ENCODE measurements around the gene E2F2. TPM values are rescaled to one million over a fixed set of nuclear protein-coding genes. Genes with fewer than 3 reads are reported as not detected.

Gene E2F2
- total and polyA plus RNA-seq, 10 donors, result 0.89 to 18.9 (median 4.9) TPM

DNA sequence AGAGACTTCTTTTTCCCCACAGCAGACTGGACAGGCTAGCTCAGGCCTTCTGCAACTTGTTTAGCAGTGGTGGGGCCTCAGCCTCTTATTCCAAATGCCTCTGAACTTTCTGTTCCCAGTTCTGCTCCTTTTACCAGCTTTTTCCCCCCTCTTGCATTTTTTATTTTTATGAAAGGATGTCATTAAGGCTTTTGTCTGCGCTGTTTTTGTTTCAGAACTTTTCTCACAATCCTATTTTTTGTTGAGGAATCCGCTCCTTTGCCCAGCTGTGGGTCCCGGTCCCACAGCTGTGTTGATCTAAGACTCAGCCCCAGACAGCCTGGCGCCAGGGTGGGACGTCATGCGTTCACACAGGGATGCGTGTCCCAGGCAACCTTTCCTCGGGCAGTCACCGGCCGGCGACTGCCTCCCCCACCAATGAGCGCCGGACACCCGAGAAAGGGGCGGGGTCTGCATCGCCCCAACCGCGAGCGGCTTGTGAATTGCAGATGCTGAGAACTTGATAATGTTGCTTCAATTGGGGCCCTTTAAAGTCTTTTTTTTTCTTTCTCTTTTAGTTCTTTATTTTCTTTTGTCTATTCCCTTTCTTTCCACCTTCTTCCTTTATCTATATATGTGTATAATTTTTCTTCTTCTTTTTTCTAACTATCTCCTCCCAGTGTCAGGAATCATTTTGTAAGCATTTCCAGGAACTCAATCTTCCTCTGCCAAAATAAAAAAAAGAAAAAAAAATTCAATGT, 31.3 kb upstream of the E2F2 start:
- intact Hi-C loops (cut with DNase I; ENCODE audit: low total_unique reads), result no loop called here

DNA sequence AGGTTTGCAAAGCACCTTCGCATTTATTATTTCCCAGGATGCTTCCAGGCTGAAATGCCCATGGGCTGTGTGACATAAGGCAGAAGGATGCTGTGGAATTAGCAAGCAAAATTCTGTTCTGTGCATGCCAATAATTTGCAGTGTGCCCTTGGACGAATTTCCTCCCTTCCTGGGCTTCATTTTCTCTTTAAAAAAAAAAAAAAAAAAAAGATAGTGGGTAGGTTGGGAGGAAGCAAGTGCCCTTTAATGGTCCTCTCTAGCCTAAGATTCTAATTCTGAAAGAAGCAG, 30.7 kb upstream of the E2F2 start:
- DNase-seq, result no peak
- Histone ChIP-seq H3K4me3 (no peak overlapping the region), H3K27me3 (replicated peaks in 1 of 7) (peaks cover 0 to 23% (median 0%) of the 10 kb centered on the region in 7 donors), H3K4me1 (peaks cover 40 to 97% (median 64%) of the 10 kb centered on the region in 6 donors), H3K27ac (peak overlapping the region; percentile 11 to 96 (median 94)), H3K9me3 (no peaks in the 10 kb centered on the region), H3K36me3 (peaks cover 0 to 7% (median 0%) of the 10 kb centered on the region in 6 donors)
- WGBS, 5 donors, result 36 to 49% (median 47%) methylated on average over 2 of the region's 2 CpGs
- TF ChIP-seq POLR2A (IDR thresholded peaks at IDR 0.05) (no peak), POLR2AphosphoS5 (IDR thresholded peaks at IDR 0.05) (no peak)
- TF ChIP-seq, protein P1, sequence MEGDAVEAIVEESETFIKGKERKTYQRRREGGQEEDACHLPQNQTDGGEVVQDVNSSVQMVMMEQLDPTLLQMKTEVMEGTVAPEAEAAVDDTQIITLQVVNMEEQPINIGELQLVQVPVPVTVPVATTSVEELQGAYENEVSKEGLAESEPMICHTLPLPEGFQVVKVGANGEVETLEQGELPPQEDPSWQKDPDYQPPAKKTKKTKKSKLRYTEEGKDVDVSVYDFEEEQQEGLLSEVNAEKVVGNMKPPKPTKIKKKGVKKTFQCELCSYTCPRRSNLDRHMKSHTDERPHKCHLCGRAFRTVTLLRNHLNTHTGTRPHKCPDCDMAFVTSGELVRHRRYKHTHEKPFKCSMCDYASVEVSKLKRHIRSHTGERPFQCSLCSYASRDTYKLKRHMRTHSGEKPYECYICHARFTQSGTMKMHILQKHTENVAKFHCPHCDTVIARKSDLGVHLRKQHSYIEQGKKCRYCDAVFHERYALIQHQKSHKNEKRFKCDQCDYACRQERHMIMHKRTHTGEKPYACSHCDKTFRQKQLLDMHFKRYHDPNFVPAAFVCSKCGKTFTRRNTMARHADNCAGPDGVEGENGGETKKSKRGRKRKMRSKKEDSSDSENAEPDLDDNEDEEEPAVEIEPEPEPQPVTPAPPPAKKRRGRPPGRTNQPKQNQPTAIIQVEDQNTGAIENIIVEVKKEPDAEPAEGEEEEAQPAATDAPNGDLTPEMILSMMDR (IDR thresholded peaks at IDR 0.05 in 8 of 11, conservative IDR thresholded peaks at IDR 0.05 in 3 of 11), result no peak
- intact Hi-C loops (cut with DNase I; ENCODE audit: low total_unique reads), result no loop called here

More for the DNA sequence above, 31.3 kb upstream of the E2F2 start:
- Histone ChIP-seq H3K4me1 (peaks cover 36 to 97% (median 61%) of the 10 kb centered on the region in 6 donors), H3K27me3 (replicated peaks in 1 of 7) (peaks cover 0 to 23% (median 0%) of the 10 kb centered on the region in 7 donors), H3K9me3 (no peaks in the 10 kb centered on the region), H3K4me3 (peak overlapping the region in 2 of 8 donors; percentile 0 to 31), H3K27ac (peak overlapping the region; percentile 11 to 96 (median 94)), H3K36me3 (peaks cover 0 to 7% (median 0%) of the 10 kb centered on the region in 6 donors)
- TF ChIP-seq POLR2AphosphoS5 (IDR thresholded peaks at IDR 0.05), result peak; percentile 79 to 90 (median 82)
- TF ChIP-seq, protein P1 (IDR thresholded peaks at IDR 0.05 in 8 of 11, conservative IDR thresholded peaks at IDR 0.05 in 3 of 11), result no peak
- no peak for TF ChIP-seq POLR2A (IDR thresholded peaks at IDR 0.05)
- DNase-seq, result peak; percentile 92
- WGBS, 5 donors, result 6 to 14% (median 10%) methylated on average over 19 of the region's 19 CpGs

DNA sequence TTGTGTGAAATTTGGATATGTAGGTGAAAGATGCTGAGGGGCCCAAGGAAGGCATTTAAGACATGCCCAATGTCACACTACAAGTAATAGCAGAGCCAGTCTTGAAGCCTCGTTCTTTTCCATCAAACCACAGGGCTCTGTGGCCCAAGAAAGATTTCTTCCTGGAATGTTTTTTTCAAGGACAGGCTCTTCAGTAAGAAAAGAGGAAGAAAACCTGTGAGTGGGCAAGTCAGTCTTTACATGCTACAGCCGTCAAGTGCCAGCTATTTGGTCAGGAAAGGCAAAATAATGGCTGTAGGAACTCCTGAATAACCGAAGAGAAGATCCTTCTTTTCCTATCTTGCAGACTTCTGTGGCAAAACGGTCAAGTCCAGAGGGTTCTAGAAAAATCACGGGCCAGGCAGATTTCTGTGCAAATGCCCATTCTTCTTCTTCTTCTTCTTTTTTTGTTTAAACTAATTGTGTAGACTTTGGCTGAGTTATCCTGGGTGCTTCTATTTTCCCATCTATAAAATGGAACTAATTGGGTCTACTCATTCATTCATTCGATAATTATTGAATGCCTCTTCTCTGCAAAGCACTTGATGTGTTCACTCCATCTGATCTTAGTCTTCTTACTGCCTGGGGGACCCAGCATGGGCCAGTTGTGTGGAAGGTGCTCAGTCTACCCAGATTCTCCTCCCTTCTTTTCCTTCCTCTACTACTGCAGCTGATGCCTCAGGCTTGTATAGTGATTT, 30.2 kb upstream of the E2F2 start:
- no peak for DNase-seq
- peaks cover 0 to 23% (median 0%) of the 10 kb centered on the region in 7 donors for H3K27me3 ChIP-seq (replicated peaks in 1 of 7)
- H3K9me3 ChIP-seq, result no peaks in the 10 kb centered on the region
- peak overlapping the region in 7 of 8 donors; percentile 91 to 96 (median 94) for H3K27ac ChIP-seq
- H3K4me3 ChIP-seq, result peak overlapping the region in 1 of 8 donors; percentile 79
- no peak for TF ChIP-seq POLR2AphosphoS5 (IDR thresholded peaks at IDR 0.05)
- TF ChIP-seq, protein P1 (IDR thresholded peaks at IDR 0.05 in 8 of 11, conservative IDR thresholded peaks at IDR 0.05 in 3 of 11), result no peak
- no peak for TF ChIP-seq POLR2A (IDR thresholded peaks at IDR 0.05)
- peaks cover 44 to 97% (median 68%) of the 10 kb centered on the region in 6 donors for H3K4me1 ChIP-seq
- intact Hi-C loops (cut with DNase I; ENCODE audit: low total_unique reads), result no loop called here
- peaks cover 0 to 7% (median 0%) of the 10 kb centered on the region in 6 donors for H3K36me3 ChIP-seq
- 29 to 43% (median 37%) methylated on average over 6 of the region's 6 CpGs for WGBS, 5 donors

All from spleen (tissue), 11 donors.